Astrocyte of the cerebellum (primary cell): Measurements from ENCODE around the gene CPA4.
A peak's percentile ranks its signal among the peaks of the same experiment; 100 is the strongest.

ENCODE experiments used
- DNase-seq: peaks from one replicate; pipeline ENCODE4 v3.0.0-alpha.2; 2011; ENCODE audit warnings: low read depth
- H3K4me3 ChIP-seq: 2 replicates; pipeline ENCODE4 v1.5.1; 2011; ENCODE audit warnings: mild to moderate bottlenecking, low read depth, low read length, moderate library complexity
- CTCF ChIP-seq: IDR thresholded peaks from 2 replicates; pipeline ENCODE4 v1.5.1; 2012; ENCODE audit warnings: low read length, low read depth, moderate library complexity, mild to moderate bottlenecking; ENCODE audit errors: missing control alignments
- in situ Hi-C: cut with HindIII; loops from 2 replicates; pipeline ENCODE4 v1.10.0; 2017; ENCODE audit warnings: low sequenced_read_pairs

CPA4 gene

GRCh38 chr7:130359276-130359857 lies 66.4 kb downstream of the CPA4 start:
- TF ChIP-seq CTCF = no peak
- in situ Hi-C loops = no loop called here
- H3K4me3 ChIP-seq = no peak overlapping the region
- no peak for DNase-seq

GRCh38 chr7:130360518-130360917 lies 67.6 kb downstream of the CPA4 start:
- no peak for TF ChIP-seq CTCF
- no peak overlapping the region for H3K4me3 ChIP-seq
- no peak for DNase-seq
- in situ Hi-C loops = no loop called here

- H3K4me3 ChIP-seq = no peak overlapping the region
- TF ChIP-seq CTCF = no peak
- no peak for DNase-seq
- in situ Hi-C loops = no loop called here
These were observed 68.7 kb downstream of the CPA4 start for GRCh38 chr7:130361681-130362080.

- in situ Hi-C loops = no loop called here
- H3K4me3 ChIP-seq = no peak overlapping the region
- TF ChIP-seq CTCF = no peak
- no peak for DNase-seq
These were observed 69.4 kb downstream of the CPA4 start for GRCh38 chr7:130362251-130362816.

- TF ChIP-seq CTCF = no peak
- in situ Hi-C loops = no loop called here
- DNase-seq = peak; percentile 91
- H3K4me3 ChIP-seq = no peak overlapping the region
These were observed 70.3 kb downstream of the CPA4 start for GRCh38 chr7:130363026-130363847.

GRCh38 chr7:130364451-130364850 lies 71.5 kb downstream of the CPA4 start:
- in situ Hi-C loops = no loop called here

More at GRCh38 chr7:130364451-130364850, 71.5 kb downstream of the CPA4 start:
- no peak for TF ChIP-seq CTCF
- H3K4me3 ChIP-seq = no peak overlapping the region
- no peak for DNase-seq
